Mucosa of descending colon (tissue), 3 donors: ENCODE measurements around the gene IL21. TPM values are rescaled to one million over a fixed set of nuclear protein-coding genes. Genes with fewer than 3 reads are reported as not detected.

Source experiments
- ATAC-seq: fragments of 200-7000 bp; cut with Tn5 transposase; one replicate; pipeline ENCODE4 v1.9.1; 2020; ENCODE audit warnings: mild to moderate bottlenecking, moderate library complexity
- DNase-seq, 3 donors: peaks; one replicate each; pipeline ENCODE4 v3.0.0-alpha.2; 2020
- H3K36me3 ChIP-seq: fragments of 200-600 bp; one replicate; pipeline ENCODE4 v1.8.0; 2021; ENCODE audit warnings: low read depth, mild to moderate bottlenecking
- H3K4me1 ChIP-seq: fragments of 200-600 bp; one replicate; pipeline ENCODE4 v1.8.0; 2021; ENCODE audit warnings: low read depth, mild to moderate bottlenecking
- H3K4me3 ChIP-seq: fragments of 200-600 bp; one replicate; pipeline ENCODE4 v1.8.0; 2021; ENCODE audit warnings: mild to moderate bottlenecking
- H3K9me3 ChIP-seq: fragments of 200-600 bp; one replicate; pipeline ENCODE4 v1.8.0; 2021; ENCODE audit warnings: mild to moderate bottlenecking
- intact Hi-C, 2 donors: fragments of 100-400 bp; cut with DNase I in 1 of 2; cut with micrococcal nuclease in 1 of 2; formaldehyde crosslinking; loops; one replicate each; pipeline versions ENCODE4 v1.11.0 to v1.11.1; 2022; cut with DNase I, micrococcal nuclease
- total RNA-seq, 3 donors: library from RNA; stranded (reverse); fragmentation: NEBNext Ultra II Directional in 2 of 3; extraction: Animal tissue kit (Norgen Biotek cat#: 25700) in 2 of 3; gene quantifications; one replicate each; pipeline versions ENCODE4 v1.2.1 to v1.2.4, GENCODE V29; 2021 to 2023
- TF ChIP-seq, protein P1 (sequence below): fragments of 200-600 bp; IDR thresholded peaks from one replicate; pipeline ENCODE4 v1.8.0; 2022; ENCODE audit warnings: antibody characterized with exemption, mild to moderate bottlenecking
- donor health status: DM: no; HTN: no; CAD: no; lungs with moderate emphysema.
- donor health status: DM: no; HTN: no; CAD: no.
- donor health status: DM: no; HTN: yes; CAD: no.

The IL21 gene
- total RNA-seq, 3 donors from 2014 or later: not detected

DNA sequence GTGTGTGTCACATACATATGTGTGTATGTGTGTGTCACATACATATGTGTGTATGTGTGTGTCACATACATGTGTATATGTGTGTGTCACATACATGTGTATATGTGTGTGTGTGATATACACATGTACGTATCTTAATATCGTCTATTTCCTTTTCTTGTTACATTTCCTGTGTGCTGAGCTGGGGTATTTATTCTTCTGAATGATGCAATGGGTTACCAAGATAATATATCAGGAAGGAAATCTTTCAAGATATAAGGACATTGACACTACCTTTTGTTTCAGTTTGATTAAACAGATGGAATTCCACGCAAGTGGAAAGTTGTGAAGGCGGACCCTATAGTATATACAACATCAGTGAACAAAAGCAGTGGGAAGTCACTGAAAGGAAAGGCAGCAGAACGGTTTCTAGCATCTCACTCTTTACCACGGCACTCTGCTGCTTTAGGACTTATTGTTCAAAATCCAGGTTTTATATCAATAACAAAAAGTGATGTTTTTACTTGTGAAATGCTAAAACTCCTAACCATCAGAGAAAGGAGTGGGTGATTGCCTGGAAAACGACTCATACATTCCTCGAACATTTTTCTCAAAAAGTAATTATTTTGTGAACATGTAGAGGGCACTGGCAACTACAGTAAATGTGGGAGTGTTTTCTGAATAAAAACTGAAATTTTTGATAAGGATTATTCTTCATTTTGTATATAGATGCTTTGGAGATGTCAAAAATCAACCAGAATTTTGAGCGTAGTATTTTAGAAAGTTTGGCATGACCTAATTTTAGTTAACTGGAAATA lies 43.1 kb upstream of the IL21 start:
- Histone ChIP-seq H3K36me3 (no peaks in the 10 kb centered on the region), H3K4me1 (no peaks in the 10 kb centered on the region), H3K9me3 (no peaks in the 10 kb centered on the region), H3K4me3 (no peak overlapping the region)
- ATAC-seq (no peak), DNase-seq (no peak)
- TF ChIP-seq, protein P1, sequence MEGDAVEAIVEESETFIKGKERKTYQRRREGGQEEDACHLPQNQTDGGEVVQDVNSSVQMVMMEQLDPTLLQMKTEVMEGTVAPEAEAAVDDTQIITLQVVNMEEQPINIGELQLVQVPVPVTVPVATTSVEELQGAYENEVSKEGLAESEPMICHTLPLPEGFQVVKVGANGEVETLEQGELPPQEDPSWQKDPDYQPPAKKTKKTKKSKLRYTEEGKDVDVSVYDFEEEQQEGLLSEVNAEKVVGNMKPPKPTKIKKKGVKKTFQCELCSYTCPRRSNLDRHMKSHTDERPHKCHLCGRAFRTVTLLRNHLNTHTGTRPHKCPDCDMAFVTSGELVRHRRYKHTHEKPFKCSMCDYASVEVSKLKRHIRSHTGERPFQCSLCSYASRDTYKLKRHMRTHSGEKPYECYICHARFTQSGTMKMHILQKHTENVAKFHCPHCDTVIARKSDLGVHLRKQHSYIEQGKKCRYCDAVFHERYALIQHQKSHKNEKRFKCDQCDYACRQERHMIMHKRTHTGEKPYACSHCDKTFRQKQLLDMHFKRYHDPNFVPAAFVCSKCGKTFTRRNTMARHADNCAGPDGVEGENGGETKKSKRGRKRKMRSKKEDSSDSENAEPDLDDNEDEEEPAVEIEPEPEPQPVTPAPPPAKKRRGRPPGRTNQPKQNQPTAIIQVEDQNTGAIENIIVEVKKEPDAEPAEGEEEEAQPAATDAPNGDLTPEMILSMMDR: no peak
- intact Hi-C loops: no loop called here

DNA sequence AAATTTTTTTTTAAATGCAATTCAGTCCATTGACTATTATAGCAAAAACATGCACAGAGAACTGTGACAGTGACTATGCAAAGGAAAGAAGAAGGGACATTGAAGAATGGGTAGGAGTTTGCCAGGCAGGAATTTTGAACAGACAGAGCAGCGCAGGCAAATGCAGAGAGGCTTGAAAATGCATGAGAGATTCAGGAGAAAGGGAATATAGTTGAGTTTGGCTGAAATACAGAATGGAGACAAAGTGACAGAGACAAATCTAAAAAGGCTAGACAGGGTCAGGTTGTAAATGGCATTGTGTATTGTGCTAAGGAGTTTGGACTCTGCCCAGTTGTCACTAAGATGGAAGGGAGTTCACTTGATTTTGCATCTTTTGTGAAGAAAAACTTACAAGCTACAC lies 42.4 kb upstream of the IL21 start:
- DNase-seq (no peak), ATAC-seq (no peak)
- TF ChIP-seq, protein P1: no peak
- no peaks in the 10 kb centered on the region for H3K4me1 ChIP-seq
- H3K9me3 ChIP-seq: no peaks in the 10 kb centered on the region
- intact Hi-C loops: no loop called here
- no peaks in the 10 kb centered on the region for H3K36me3 ChIP-seq
- H3K4me3 ChIP-seq: no peak overlapping the region

DNA sequence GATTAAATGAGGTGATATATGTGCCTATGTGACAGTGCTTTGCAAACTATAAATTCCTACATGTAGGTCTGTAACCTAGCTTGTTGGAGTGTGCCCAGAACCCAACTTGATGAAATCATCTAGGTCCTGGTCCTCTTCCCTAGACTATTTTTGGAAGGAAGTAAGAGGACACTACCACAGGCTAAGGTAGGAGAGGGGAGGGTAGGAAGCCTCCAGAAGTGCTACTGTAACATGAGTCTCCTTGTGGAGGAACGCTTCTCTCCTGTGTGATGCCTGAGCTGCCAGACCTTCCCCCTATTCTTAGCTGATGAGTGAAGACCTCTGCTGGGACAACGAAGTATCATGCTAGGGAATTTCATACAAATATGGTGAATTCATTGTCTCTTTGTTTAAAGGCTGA lies 41.8 kb upstream of the IL21 start:
- Histone ChIP-seq H3K36me3 (no peaks in the 10 kb centered on the region), H3K9me3 (no peaks in the 10 kb centered on the region), H3K4me3 (no peak overlapping the region), H3K4me1 (no peaks in the 10 kb centered on the region)
- intact Hi-C loops: no loop called here
- DNase-seq (no peak), ATAC-seq (no peak)
- TF ChIP-seq, protein P1: no peak

DNA sequence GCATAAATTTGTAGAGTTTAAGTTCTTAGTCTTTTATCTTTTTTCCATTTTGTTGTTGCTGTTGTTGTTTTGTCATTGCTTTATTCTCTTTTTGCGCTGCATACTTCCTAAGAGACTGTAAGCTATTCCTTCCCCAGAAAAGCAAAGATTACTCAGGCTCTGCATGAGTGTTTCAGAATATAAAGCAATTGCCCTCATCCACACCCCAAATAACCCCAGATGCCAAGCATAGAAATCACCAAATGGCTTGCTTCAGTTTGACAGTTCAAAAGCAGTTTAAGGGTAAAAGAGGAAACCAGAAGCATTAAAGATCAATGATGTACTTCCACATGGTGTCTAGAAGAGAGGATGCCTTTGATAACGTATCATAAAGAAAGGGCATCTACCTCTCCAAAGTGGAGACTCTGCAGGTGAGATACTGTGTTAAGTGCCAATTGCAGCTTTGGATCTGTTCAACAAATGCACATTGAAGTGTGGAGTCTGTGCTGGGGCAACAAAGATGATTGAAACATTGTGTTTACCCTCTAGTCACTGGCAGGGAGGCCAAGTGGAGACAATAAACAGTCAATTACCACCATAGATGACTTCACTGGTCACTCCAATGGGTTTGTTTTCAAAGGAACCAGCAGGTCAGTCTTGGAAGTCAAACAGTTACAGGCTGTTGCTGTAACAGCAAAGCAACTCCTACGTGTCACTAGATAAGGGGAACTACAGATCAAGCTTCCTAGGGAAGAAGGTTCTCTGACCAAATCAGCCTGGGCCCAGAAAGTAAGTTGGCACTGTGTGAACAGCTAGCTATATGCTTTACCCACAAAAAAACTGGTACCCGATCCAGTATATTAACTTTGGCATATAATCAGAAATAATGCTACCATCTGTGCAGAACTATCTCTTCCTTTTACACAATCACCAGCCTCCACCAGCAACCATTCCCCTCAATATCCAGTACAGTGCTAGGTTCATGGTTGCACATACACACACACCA lies 40.6 kb upstream of the IL21 start:
- H3K4me3 ChIP-seq: no peak overlapping the region
- no peaks in the 10 kb centered on the region for H3K4me1 ChIP-seq
- H3K36me3 ChIP-seq: no peaks in the 10 kb centered on the region
- TF ChIP-seq, protein P1: no peak
- no peaks in the 10 kb centered on the region for H3K9me3 ChIP-seq
- ATAC-seq (no peak), DNase-seq (no peak)
- intact Hi-C loops: no loop called here

DNA sequence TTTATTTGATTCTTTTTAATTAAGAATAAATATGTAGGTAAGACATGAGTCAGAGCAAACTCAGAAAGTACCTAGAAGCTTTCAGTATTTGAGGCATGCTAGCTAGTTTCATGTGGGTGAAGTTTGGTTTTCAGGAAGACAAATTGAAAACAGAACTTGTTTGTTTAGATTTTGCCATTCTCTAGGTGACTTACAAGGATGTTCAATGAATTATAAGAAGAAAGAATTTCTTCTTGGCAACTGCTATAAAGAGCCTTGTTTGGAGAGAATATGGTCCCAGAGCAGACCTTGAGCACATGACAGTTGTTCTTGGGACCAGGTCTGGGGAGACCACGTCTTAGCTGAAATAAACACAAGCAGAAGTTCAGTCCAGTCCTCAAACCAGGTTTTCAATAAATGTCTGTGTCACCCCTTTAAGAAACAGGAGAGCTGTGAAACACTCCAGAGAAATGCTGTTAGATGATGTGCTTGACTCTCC lies 38.0 kb upstream of the IL21 start:
- Histone ChIP-seq H3K4me1 (no peaks in the 10 kb centered on the region), H3K9me3 (no peaks in the 10 kb centered on the region), H3K4me3 (no peak overlapping the region), H3K36me3 (no peaks in the 10 kb centered on the region)
- intact Hi-C loops: no loop called here
- TF ChIP-seq, protein P1: no peak
- DNase-seq (no peak), ATAC-seq (no peak)
